GM12878 (cell line): Measurements from ENCODE around the gene CC2D2B. TPM values are rescaled to one million over a fixed set of nuclear protein-coding genes. Genes with fewer than 3 reads are reported as not detected.
A peak's percentile ranks its signal among the peaks of the same experiment; 100 is the strongest.

Experiments used
- ATAC-seq: fragments of 200-7000 bp; cut with Tn5 transposase; 3 replicates; pipeline ENCODE4 v1.9.1; 2020; ENCODE audit warnings: mild to moderate bottlenecking, moderate library complexity
- BruUV-seq: library from RNA; stranded (reverse); fragments of 400-500 nt; replicated peaks from 2 replicates; lab custom pipeline; 2021; lab: Mats Ljungman, UMichigan
- CTCF ChIA-PET: fragments of 300-600 bp; sonication (Branson Sonifier 250); formaldehyde crosslinking; extraction: SDS; loops from one replicate; lab custom pipeline; 2021; ENCODE audit warnings: inconsistent platforms; lab: Yijun Ruan, JAX
- POLR2A ChIA-PET: fragments of 350-600 bp; formaldehyde crosslinking; extraction: SDS; loops from one replicate; lab custom pipeline; 2021; ENCODE audit warnings: inconsistent platforms; lab: Charles Lee
- RAD21 ChIA-PET: fragments of 300-600 bp; sonication (Branson Sonifier 250); formaldehyde crosslinking; loops from one replicate; lab custom pipeline; 2023; ENCODE audit warnings: antibody characterized with exemption; ENCODE audit not compliant: unreplicated experiment; lab: Charles Lee
- SMC1A ChIA-PET: fragments of 300-600 bp; sonication (Branson Sonifier 250); formaldehyde crosslinking; loops from one replicate; lab custom pipeline; 2023; ENCODE audit not compliant: unreplicated experiment, uncharacterized antibody; lab: Charles Lee
- DNase-seq: peaks from one replicate; pipeline ENCODE4 v3.0.0-alpha.2; 2011; ENCODE audit warnings: low read depth, low spot score
- FAIRE-seq: peaks from 3 replicates; lab custom pipeline; 2011; peaks lifted over from hg19 to GRCh38; lab: Jason Lieb, UNC
- H2AFZ ChIP-seq: 2 replicates; pipeline ENCODE4 v1.6.0; 2011; ENCODE audit warnings: low read depth, low read length, control low read depth; ENCODE audit not compliant: control insufficient read depth
- H3K27ac ChIP-seq: 2 replicates; pipeline ENCODE4 v1.5.1; 2011; ENCODE audit warnings: control low read depth; ENCODE audit not compliant: control insufficient read depth, insufficient read depth
- H3K27me3 ChIP-seq, 2 experiments: replicated peaks in 1 of 2; 2 replicates each; pipeline versions ENCODE4 v1.6.0 to v1.6.1; 2011; ENCODE audit warnings: low read length in 1 of 2; ENCODE audit not compliant: control insufficient read depth in 2 of 2, insufficient read depth in 2 of 2
- H3K36me3 ChIP-seq, 2 experiments: 2 replicates each; pipeline ENCODE4 v1.5.1; 2011; ENCODE audit warnings: low read length in 1 of 2; ENCODE audit not compliant: control insufficient read depth in 2 of 2, insufficient read depth in 2 of 2
- H3K4me1 ChIP-seq: 2 replicates; pipeline ENCODE4 v1.6.1; 2011; ENCODE audit warnings: mild to moderate bottlenecking, low read length, moderate library complexity, mixed read lengths; ENCODE audit not compliant: control insufficient read depth, insufficient read depth
- H3K4me2 ChIP-seq: 2 replicates; pipeline ENCODE4 v1.6.0; 2011; ENCODE audit warnings: control low read depth; ENCODE audit not compliant: control insufficient read depth, insufficient read depth
- H3K4me3 ChIP-seq: fragments of 200-600 bp; sonication (generic); 2 replicates; pipeline ENCODE4 v1.5.1; 2016
- H3K79me2 ChIP-seq: 2 replicates; pipeline ENCODE4 v1.6.0; 2011; ENCODE audit warnings: low read length; ENCODE audit not compliant: control insufficient read depth, insufficient read depth
- H3K9ac ChIP-seq: 2 replicates; pipeline ENCODE4 v1.8.0; 2011; ENCODE audit warnings: low read length, control low read depth, mixed read lengths; ENCODE audit not compliant: control insufficient read depth, insufficient read depth
- H3K9me3 ChIP-seq: replicated peaks from 3 replicates; pipeline ENCODE4 v1.5.1; 2011; ENCODE audit warnings: mild to moderate bottlenecking, low read length; ENCODE audit not compliant: control insufficient read depth, insufficient read depth
- H4K20me1 ChIP-seq: 2 replicates; pipeline ENCODE4 v1.6.0; 2011; ENCODE audit not compliant: control insufficient read depth, insufficient read depth
- BCL11A ChIP-seq: IDR thresholded peaks from 2 replicates; pipeline ENCODE4 v1.6.1; 2011; ENCODE audit warnings: low read depth, low read length
- BHLHE40 ChIP-seq, 2 experiments: fragments of 450-650 bp in 1 of 2; IDR thresholded peaks; 2 replicates each; pipeline ENCODE4 v1.6.1; 2011 to 2017; ENCODE audit warnings: low read depth in 2 of 2, borderline replicate concordance in 1 of 2, improper control_type of control experiment in 1 of 2, low read length in 1 of 2, mild to moderate bottlenecking in 1 of 2
- ELK1 ChIP-seq: IDR thresholded peaks from 2 replicates; pipeline ENCODE4 v1.6.1; 2012; ENCODE audit warnings: low read depth, low read length, improper control_type of control experiment
- JUNB ChIP-seq: IDR thresholded peaks from 2 replicates; pipeline ENCODE4 v1.6.1; 2016; ENCODE audit warnings: antibody characterized with exemption, mild to moderate bottlenecking
- USF1 ChIP-seq: IDR thresholded peaks from 2 replicates; pipeline ENCODE4 v1.6.1; 2011; ENCODE audit warnings: borderline replicate concordance, low read depth, mild to moderate bottlenecking, moderate library complexity, mixed read lengths, low read length; ENCODE audit not compliant: insufficient read depth; ENCODE audit errors: extremely low read length
- ZBTB11 ChIP-seq: fragments of 450-650 bp; formaldehyde crosslinking; IDR thresholded peaks from 2 replicates; pipeline ENCODE4 v1.5.0; 2022; ENCODE audit warnings: mild to moderate bottlenecking, missing genetic modification characterization
- ZNF274 ChIP-seq: IDR thresholded peaks from one replicate; pipeline ENCODE4 v1.8.0; 2011; ENCODE audit not compliant: insufficient read length, insufficient read depth
- WGBS: methylation state at CpG from one replicate; pipeline ENCODE4 v1.1.6; 2016; ENCODE audit warnings: low lambda C conversion rate; ENCODE audit not compliant: insufficient replicate concordance, insufficient coverage; ENCODE audit errors: missing lambda C conversion rate; 5-methylcytosine and 5-hydroxymethylcytosine counted together
- in situ Hi-C: fragments of 300-500 bp; cut with MboI; formaldehyde crosslinking; loops from 9 replicates; pipeline ENCODE4 v1.14.3; 2018; ENCODE audit warnings: mixed read lengths
- intact Hi-C: fragments of 100-400 bp; cut with micrococcal nuclease; formaldehyde crosslinking; loops from one replicate; pipeline ENCODE4 v1.14.2; 2022; ENCODE audit not compliant: unreplicated experiment
- polyA plus RNA-seq, 11 experiments: library from polyadenylated mRNA; depleted of rRNA in 4 of 11; unstranded in 6 of 11; stranded (reverse) in 5 of 11; fragments of >200 nt; fragmentation: Nextera tagmentation in 4 of 11; fragmentation: Illumina TruSeq in 1 of 11; extraction: Ambion mirVana in 4 of 11; extraction: Trizol in 1 of 11; gene quantifications; 1 replicate in 1 of 11; 2 replicates in 10 of 11; pipeline versions ENCODE4 v1.2.1 to v1.2.3, GENCODE V29; 2011 to 2016; ENCODE audit warnings: inconsistent platforms in 2 of 11, missing spikeins in 2 of 11, low read depth in 1 of 11
- total RNA-seq, 4 experiments: library from RNA; depleted of rRNA in 3 of 4; stranded (reverse); fragments of >200 nt in 3 of 4; fragmentation: Illumina TruSeq in 1 of 4; extraction: Trizol in 1 of 4; gene quantifications; 2 replicates each; pipeline versions ENCODE4 v1.2.1 to v1.2.3, GENCODE V29; 2013 to 2021
- TF ChIP-seq, protein P1 (sequence below): fragments of 450-650 bp; IDR thresholded peaks from 2 replicates; pipeline ENCODE4 v1.6.1; 2016; ENCODE audit warnings: mild to moderate bottlenecking

CC2D2B gene
- total and polyA plus RNA-seq, 10 of the 15 experiments (the other 5 are each of a cell fraction or from before 2014, with no cell fraction given): 0.42 to 2.8 (median 0.78) TPM

- TF ChIP-seq ZNF274 (no peak), ZBTB11 (CRISPR knock-in tag) (no peak)
These were observed 164.9 kb downstream of the CC2D2B start (continued) for GRCh38 chr10:96072674-96073073.

DNA sequence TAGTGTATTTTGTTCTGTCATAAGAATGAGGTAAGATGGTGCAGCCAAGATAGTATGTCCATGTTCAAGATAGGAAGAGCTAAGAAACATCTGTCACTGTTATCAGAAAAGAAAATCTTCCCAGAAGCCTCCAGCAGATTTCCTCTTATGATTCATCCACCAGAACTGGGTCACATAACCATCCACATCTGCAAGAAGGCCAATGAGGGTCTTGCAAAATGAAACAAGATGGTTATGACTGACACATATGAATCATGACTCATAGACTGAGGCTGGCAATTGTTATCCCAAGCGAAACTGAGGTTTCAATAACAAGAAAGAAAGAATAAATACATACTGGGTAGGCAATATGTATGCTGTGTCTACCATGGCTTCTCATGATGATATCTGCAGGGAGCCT lies 165.9 kb downstream of the CC2D2B start:
- Histone ChIP-seq H3K27me3 (no peaks in the 10 kb centered on the region), H2AFZ (no peak overlapping the region), H3K4me3 (no peak overlapping the region), H3K36me3 (no peaks in the 10 kb centered on the region), H4K20me1 (no peaks in the 10 kb centered on the region), H3K27ac (no peak overlapping the region), H3K9ac (no peak overlapping the region), H3K79me2 (no peaks in the 10 kb centered on the region), H3K4me2 (no peak overlapping the region)
- intact Hi-C loops (no loop called here), in situ Hi-C loops (no loop called here)
- ChIA-PET SMC1A (no interaction called here), CTCF (interaction anchor here (2.8 kb wide), 1 partner anchor 57 kb away, joined by 10 read pairs; no protein-coding TSS in a partner anchor), POLR2A (no interaction called here), RAD21 (no interaction called here)
- DNase-seq (no peak), ATAC-seq (peak; percentile 52)
- WGBS: 33% methylated on average over 1 of the region's 1 CpG
- no TSS peak for BruUV-seq
- TF ChIP-seq JUNB: peak; percentile 22; the same call in 1 of the 2 replicates
- no peak for TF ChIP-seq BCL11A
- no peak for TF ChIP-seq USF1
- TF ChIP-seq ELK1: no peak
- TF ChIP-seq BHLHE40 (IDR thresholded peaks at IDR 0.05; ENCODE audit: borderline replicate concordance in 1 of 2, low read depth in 2 of 2, low read length in 1 of 2): no peak
- TF ChIP-seq, protein P1, sequence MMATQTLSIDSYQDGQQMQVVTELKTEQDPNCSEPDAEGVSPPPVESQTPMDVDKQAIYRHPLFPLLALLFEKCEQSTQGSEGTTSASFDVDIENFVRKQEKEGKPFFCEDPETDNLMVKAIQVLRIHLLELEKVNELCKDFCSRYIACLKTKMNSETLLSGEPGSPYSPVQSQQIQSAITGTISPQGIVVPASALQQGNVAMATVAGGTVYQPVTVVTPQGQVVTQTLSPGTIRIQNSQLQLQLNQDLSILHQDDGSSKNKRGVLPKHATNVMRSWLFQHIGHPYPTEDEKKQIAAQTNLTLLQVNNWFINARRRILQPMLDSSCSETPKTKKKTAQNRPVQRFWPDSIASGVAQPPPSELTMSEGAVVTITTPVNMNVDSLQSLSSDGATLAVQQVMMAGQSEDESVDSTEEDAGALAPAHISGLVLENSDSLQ: peak; percentile 59
- TF ChIP-seq, all 136 proteins: peak for 2
- Histone ChIP-seq H3K4me1 (no peaks in the 10 kb centered on the region), H3K9me3 (no peaks in the 10 kb centered on the region)
- FAIRE-seq: peak; percentile 62
